Ramos (cell line): Measurements from ENCODE around the gene DSCAML1.

Source experiments
- in situ Hi-C: fragments of 300-500 bp; cut with MboI; formaldehyde crosslinking; loops from one replicate; pipeline ENCODE4 v1.14.3; 2022; ENCODE audit warnings: low sequenced_read_pairs; ENCODE audit not compliant: unreplicated experiment

DSCAML1 gene

DNA sequence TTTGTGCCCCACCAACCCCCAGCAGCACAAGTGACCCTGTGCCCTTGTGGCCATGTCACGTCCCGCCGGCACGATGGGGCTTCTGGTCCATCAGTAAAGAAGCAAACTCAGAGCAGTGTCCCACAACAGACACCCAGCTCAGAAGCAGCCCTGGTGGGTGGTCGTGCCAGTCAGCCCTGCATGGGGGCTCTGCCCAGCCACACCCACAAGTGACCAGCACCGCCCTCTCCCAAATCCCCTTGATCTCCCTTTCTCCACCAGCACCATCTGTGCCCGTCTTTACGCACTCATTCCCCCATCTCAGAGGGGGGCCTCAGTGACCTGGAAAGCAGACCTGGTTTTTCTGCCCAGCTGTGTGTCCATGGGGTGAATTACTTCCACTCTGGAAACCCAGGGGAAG is 149.1 kb downstream of the DSCAML1 start:
- in situ Hi-C loops, result no loop called here

GRCh38 chr11:117647207-117647606 is 149.8 kb downstream of the DSCAML1 start:
- in situ Hi-C loops, result no loop called here

GRCh38 chr11:117646411-117646810 is 150.6 kb downstream of the DSCAML1 start:
- in situ Hi-C loops, result no loop called here

DNA sequence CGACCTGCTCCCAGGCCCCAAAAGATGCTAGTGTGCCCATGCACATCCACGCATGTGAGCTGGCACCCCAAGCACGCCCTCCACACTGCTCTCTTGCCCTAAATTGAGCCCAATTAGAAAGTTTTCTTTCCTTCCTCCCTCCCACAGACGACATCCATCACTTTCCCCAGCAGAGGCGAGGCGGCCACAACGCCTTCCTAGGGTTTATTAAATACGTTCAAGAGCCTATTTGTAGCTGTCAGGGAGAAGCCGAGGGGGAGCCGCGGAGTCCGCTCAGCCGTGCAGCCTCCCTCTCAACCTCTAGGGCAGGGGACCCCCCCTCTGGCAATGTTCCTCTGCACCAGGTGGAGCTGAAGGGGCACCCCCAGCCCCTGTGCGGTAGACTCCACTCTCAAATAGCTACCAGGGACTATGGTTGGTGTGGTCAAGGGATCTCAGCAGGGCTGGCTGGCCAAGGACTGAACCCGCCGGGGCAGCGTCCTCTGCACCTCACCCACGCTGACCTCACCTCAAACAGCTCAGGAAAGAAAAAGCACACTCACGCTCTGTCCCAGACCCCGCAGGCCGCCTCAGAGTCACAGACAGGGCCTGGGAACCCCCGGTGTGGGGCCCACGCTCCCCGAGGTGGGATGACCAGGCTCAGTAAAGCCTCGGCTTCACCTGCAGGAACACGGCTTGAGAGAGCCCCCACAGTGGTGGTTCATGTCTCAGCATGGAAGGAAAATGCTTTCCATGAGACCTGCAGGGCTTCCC is 152.4 kb downstream of the DSCAML1 start:
- in situ Hi-C loops, result no loop called here

DNA sequence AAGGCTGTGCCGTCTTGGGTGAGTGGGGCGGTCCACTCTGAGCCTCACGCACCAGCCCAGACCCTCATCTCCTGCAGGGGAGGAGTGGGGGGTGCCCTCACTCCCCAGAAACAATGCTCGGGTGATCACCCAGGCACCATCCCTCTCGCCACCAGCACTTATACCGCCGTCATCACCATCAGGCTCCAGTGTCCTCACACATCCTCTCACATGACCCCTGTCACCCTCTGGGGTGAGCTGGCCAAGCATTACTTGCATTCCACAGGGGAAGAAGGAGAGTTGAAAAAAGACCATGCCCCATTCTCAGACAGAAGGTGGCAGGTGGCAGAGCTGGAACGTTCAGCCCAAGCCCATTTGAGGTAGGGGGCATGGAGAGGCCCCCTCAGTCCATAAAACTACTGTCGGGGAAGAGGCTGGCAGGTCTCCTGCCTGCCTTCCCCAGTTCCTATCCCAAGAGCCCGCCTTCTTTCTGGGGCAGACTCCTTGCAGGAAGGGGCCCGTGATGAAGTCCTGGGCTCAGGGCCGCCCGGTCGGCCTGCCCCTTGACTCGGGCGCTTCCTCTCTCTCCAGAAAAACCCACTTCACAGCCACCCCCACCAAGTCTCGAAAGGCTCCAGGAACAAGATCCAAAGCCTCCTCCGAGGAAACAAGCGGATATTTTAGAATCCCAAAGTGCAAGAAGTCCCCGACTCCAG is 153.3 kb downstream of the DSCAML1 start:
- in situ Hi-C loops, result no loop called here

DNA sequence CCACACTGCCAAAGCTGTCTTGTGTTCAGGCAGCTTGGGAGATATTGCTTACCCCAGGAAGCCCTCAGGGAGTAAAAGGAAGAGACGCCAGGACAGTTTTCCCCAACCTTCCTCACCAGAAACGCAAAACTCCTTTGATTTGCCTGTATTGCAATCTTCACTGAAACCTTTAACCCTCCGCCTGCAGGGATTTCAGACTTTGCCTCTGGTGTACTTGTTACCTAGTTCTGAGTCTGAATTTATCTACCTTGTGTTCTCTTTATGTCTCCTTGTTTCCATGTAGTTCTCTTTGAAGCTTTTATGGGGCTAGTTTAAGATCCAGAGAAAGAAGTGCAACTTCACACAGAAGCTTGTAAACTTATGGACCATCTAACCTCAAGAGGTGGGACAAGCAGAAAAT is 154.2 kb downstream of the DSCAML1 start:
- in situ Hi-C loops, result no loop called here

GRCh38 chr11:117642396-117642795 is 154.6 kb downstream of the DSCAML1 start:
- in situ Hi-C loops, result no loop called here

GRCh38 chr11:117641008-117641915 is 155.8 kb downstream of the DSCAML1 start:
- in situ Hi-C loops, result no loop called here

- in situ Hi-C loops, result no loop called here
Measured at GRCh38 chr11:117640041-117640440, 157.0 kb downstream of the DSCAML1 start.

DNA sequence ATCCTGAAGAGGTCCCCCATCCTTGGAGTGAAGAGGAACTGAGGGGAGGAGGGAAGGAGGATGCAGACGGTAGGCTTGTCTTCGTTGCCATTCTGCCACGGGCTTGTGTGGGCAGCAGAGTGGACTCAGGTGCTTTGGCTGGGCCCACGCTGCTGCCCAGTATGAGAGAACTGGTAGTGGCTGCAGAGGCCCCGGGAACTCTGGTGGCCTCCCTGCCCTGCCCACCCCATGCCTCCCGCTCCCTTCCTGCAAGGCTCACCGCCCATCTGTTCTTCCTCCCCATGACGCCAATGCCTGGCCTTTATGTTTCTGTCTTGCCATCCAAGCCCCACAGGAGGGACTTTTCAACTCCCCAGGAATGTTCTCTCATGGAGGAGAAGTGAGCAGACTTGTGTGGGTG is 157.4 kb downstream of the DSCAML1 start:
- in situ Hi-C loops, result no loop called here

DNA sequence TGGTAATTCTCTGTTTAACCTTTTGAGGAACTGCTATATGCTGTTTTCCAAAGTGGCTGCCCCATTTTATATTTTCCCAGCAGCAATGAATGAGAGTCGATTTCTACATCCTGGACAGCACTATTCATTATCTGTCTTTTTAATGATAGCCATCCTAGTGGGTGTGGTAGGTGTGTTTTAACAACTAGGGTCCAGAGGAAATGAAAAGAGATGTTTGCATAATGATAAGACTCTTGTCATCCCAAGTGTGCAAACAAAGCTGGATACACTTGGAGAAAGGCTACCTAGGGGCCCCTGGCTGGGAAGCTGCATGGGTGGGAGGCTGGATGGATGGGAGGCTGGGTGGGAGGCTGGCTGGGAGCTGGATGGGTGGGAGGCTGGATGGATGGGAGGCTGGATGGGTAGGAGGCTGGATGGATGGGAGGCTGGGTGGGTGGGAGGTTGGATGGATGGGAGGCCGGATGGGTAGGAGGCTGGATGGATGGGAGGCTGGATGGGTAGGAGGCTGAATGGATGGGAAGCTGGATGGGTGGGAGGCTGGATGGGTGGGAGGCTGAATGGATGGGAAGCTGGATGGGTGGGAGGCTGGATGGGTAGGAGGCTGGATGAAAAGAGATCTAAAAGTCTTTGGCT is 158.0 kb downstream of the DSCAML1 start:
- in situ Hi-C loops, result no loop called here

DNA sequence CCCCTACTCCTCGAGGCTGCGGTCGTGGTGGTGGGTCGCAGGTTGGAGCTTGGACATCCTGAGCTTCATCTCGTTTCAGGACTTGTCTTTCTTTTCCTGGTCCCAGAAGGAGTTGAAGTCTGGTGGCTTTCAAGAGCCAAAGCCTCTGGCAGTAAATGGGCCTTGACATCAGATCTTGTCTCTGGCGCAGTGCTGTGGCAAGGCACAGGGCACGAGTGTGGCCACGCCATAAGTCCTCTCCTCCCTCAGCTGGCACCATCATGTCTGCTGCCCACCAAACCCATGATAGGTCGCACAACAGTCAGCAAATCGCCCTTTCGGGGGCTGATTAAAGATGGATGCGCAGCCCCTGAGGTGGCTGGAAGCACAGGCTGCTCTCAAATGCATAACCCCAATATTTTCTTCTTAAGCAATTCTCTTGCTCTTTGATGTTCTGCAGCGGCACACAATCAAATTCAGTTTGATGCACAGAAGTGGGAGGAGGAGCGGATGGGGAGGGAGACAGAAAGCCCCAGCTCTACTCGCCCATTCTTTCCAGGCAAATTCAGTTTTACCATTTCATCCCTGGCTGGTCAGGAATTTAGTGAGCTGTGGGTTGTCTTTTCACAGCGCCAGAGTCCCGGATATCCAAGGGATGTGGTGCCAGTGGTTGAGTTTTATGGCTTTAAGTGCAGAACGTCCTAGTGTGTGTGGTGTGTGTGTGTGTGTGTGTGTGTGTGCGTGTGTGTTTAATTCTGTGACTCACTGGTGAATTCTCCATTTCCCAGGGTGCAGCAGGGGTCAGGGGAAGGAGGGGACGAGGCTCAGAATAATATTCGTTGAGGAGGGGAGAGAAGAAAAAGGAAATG is 162.0 kb downstream of the DSCAML1 start:
- in situ Hi-C loops, result no loop called here

GRCh38 chr11:117633976-117634755 is 162.8 kb downstream of the DSCAML1 start:
- in situ Hi-C loops, result no loop called here

DNA sequence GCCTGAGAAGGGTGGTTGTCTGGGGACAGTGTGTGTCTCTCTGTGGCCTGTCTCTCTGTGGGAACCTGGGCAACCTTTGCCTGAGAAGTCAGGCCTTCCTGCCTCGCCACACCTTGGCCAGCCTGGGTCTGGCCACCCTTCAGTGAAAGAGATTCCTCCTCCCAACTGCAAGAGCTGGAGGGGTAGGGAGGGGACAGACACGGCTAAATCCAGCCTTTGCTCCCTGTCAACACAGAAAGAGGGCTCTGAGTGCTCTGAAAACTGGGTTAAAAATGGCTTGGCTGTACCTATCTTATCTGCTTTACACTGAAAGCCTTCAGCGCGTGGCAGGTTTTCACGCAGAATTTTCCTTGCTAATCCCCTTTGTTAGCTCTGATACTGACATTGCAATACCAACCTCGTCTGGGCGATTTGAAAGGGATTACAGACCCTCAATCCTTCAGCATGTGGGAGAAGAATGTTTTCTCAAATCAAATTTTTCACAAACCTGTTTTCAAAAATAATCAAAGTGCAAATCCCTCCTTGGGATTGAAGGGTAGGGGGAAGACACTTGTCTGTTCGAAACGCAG is 163.7 kb downstream of the DSCAML1 start:
- in situ Hi-C loops, result no loop called here

- in situ Hi-C loops, result no loop called here
Measured at GRCh38 chr11:117632306-117632705, 164.7 kb downstream of the DSCAML1 start.

GRCh38 chr11:117631336-117632140 is 165.5 kb downstream of the DSCAML1 start:
- in situ Hi-C loops, result no loop called here

DNA sequence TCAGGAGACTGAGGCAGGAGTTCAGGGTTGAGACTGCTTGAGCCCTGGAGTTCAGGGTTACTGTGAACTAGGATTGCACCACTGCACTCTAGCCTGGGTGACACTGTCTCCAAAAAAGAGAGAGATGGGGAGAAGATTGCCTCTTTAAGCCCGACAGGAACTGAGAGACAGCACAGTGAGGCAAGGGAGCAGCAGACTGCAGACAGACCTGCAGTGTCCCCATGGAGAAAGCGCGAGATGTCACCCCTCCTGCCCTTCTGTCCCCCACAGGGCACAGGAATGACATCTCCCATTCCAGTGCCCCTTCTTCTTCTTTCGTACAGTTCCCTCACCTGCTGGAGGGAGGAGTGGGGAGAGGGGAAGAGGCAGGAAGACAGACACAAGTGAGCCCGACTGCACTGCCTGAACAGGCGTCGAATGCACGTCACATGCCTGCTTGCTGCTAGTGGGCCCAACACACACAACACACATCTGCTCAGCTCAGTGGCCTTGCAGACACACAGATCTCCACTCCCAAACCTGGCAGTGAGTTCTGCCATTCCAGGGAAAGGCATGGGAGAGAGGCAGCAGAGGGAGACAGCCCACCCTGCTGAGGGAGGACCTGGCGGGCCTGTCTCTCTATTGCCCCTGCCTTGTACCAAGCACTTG is 167.0 kb downstream of the DSCAML1 start:
- in situ Hi-C loops, result no loop called here
